ENCODE data around the gene IFITM1.

The IFITM1 gene

DNA sequence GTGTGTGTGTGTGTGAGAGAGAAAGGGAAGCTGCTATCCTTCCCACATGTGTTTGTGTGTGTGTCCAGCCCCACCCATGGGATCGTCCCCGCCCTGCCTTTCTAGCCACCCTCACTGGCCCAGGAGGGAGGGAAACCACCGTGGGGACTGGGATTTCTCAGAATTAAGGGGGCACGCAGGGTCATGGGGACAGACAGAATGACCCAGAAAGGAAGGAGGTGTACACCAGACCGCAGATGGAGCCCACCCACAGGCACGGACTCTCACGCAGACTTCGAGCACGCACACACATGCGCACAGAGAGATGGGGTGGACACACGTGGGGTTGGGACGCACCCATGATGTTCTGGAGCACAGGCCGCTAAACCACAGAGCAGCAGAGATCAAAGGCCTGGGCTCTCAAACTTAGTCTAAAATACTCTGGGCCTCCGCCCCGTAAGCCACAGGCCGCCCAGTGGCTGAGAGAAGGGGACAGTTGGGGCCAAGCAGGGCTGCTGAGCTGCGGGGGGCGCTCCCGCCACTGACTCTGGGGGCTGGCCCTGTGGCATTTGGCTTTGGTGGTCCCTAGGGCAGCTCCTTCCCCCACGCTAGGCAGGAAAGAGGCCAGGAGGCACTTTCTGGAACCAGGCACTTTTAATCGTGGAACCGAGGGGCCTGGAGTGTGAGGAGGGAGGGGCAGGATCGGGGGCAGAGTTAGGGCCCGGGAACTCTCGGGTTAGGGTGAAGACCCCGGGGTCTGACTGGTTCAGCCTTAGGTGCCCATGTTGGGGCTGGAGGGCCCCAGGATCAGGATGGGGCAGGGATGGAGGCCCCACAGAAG lies 16.0 kb upstream of the IFITM1 start:
- H3K36me3 ChIP-seq (ENCODE audit: insufficient read depth, low read length): peaks cover 22% of the 10 kb centered on the region
- H3K9ac ChIP-seq (ENCODE audit: low read depth, low read length): no peak overlapping the region
- H3K27ac ChIP-seq (ENCODE audit: low read depth, low read length): no peak overlapping the region
- H3K9me3 ChIP-seq (ENCODE audit: insufficient read depth, low read depth, low read length): no peaks in the 10 kb centered on the region
- no peak overlapping the region for H3K4me3 ChIP-seq (ENCODE audit: low read length)
- 88% methylated on average over 26 of the region's 26 CpGs for WGBS
- H3K27me3 ChIP-seq (ENCODE audit: insufficient read depth, low read length): no peaks in the 10 kb centered on the region
- H3K4me1 ChIP-seq (ENCODE audit: insufficient read depth, low read length): peaks cover 9% of the 10 kb centered on the region

- 89% methylated on average over 15 of the region's 15 CpGs for WGBS
Measured at GRCh38 chr11:298406-299065, 15.3 kb upstream of the IFITM1 start.

GRCh38 chr11:299081-299891 lies 14.6 kb upstream of the IFITM1 start, which contains the start of gene IFITM5:
Gene IFITM5 (minus strand): TSS chr11:299526. CDS start chr11:299490, 36 bp downstream.
- WGBS: 86% methylated on average over 35 of the region's 40 CpGs
- Histone ChIP-seq H3K9me3 (ENCODE audit: insufficient read depth, low read depth, low read length) (no peaks in the 10 kb centered on the region), H3K27ac (ENCODE audit: low read depth, low read length) (no peak within 1 kb of the TSS), H3K9ac (ENCODE audit: low read depth, low read length) (no peak within 1 kb of the TSS), H3K36me3 (ENCODE audit: insufficient read depth, low read length) (peaks cover 11% of the 10 kb centered on the region), H3K27me3 (ENCODE audit: insufficient read depth, low read length) (no peaks in the 10 kb centered on the region), H3K4me3 (ENCODE audit: low read length) (no peak within 1 kb of the TSS), H3K4me1 (ENCODE audit: insufficient read depth, low read length) (peaks cover 14% of the 10 kb centered on the region)

More at GRCh38 chr11:298406-299065, 15.3 kb upstream of the IFITM1 start:
- H3K36me3 ChIP-seq (ENCODE audit: insufficient read depth, low read length): peaks cover 18% of the 10 kb centered on the region
- H3K4me3 ChIP-seq (ENCODE audit: low read length): no peak overlapping the region
- H3K9ac ChIP-seq (ENCODE audit: low read depth, low read length): no peak overlapping the region
- no peaks in the 10 kb centered on the region for H3K9me3 ChIP-seq (ENCODE audit: insufficient read depth, low read depth, low read length)
- peaks cover 10% of the 10 kb centered on the region for H3K4me1 ChIP-seq (ENCODE audit: insufficient read depth, low read length)
- no peak overlapping the region for H3K27ac ChIP-seq (ENCODE audit: low read depth, low read length)
- H3K27me3 ChIP-seq (ENCODE audit: insufficient read depth, low read length): no peaks in the 10 kb centered on the region

DNA sequence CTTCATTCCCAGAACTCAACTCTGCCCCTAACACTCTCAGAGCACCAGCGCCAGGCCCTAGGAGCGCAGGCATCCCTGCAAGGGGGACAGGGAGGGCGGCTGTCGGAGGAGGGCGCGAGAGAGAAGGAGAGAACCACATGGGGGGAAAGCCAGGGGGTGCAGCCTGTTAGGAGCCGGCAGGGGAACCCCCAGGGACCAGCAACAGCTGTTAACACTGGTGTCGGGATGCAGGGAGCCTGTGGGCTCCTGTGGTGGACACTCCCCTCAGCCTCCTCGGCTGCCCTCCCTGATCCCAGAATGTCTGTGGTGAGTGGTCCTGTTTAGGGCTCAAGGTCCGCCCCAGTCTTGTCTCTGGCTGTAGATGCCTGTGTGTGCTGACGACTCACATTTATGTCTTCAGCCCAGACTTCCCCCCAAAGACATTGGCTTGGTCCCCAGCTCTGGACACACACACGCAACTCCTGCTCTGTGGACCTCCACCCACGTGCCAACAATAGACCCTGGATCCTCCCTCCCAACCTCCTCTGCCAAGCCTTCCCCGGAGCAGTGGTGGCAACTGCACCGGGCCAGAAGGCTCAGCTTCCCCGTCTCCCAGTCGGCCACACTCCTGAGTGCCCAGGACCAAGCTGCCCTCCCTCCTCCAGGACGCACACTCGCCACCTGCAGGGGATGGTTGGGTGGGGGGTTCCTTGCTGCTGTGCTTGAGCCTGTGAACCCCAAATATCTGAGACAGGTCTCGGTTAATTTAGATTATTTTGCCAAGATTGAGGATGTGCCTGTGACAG lies 13.7 kb upstream of the IFITM1 start:
- H3K4me3 ChIP-seq (ENCODE audit: low read length): no peak overlapping the region
- WGBS: 66% methylated on average over 20 of the region's 20 CpGs
- no peak overlapping the region for H3K9ac ChIP-seq (ENCODE audit: low read depth, low read length)
- no peaks in the 10 kb centered on the region for H3K27me3 ChIP-seq (ENCODE audit: insufficient read depth, low read length)
- no peak overlapping the region for H3K27ac ChIP-seq (ENCODE audit: low read depth, low read length)
- H3K36me3 ChIP-seq (ENCODE audit: insufficient read depth, low read length): 0 out of 2 replicates have a peak, but pooled peaks cover 3% of the 10 kb centered on the region
- H3K9me3 ChIP-seq (ENCODE audit: insufficient read depth, low read depth, low read length): no peaks in the 10 kb centered on the region
- peaks cover 16% of the 10 kb centered on the region for H3K4me1 ChIP-seq (ENCODE audit: insufficient read depth, low read length)

DNA sequence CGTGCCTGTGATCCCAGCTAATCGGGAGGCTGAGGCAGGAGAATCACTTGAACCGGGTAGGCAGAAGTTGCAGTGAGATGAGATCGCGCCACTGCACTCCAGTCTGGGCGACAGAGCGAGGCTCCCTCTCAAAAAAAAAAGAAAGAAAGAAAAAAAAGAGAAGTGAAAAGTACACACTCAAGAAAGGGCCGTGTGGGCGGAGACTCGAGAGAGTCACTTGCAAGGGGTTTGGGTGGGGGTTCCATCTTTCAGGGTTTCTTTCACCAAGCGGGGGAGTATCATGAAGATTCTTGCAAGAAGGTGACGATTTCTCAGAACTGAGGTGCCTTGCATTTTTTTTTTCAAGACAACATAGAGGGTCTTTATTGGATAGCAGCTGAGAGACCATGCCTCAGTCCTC lies 10.5 kb upstream of the IFITM1 start:
- Histone ChIP-seq H3K27ac (ENCODE audit: low read depth, low read length) (no peak overlapping the region), H3K4me1 (ENCODE audit: insufficient read depth, low read length) (peaks cover 41% of the 10 kb centered on the region), H3K9ac (ENCODE audit: low read depth, low read length) (no peak overlapping the region), H3K27me3 (ENCODE audit: insufficient read depth, low read length) (no peaks in the 10 kb centered on the region), H3K36me3 (ENCODE audit: insufficient read depth, low read length) (no peaks in the 10 kb centered on the region), H3K4me3 (ENCODE audit: low read length) (no peak overlapping the region), H3K9me3 (ENCODE audit: insufficient read depth, low read depth, low read length) (no peaks in the 10 kb centered on the region)
- 94% methylated on average over 12 of the region's 12 CpGs for WGBS

DNA sequence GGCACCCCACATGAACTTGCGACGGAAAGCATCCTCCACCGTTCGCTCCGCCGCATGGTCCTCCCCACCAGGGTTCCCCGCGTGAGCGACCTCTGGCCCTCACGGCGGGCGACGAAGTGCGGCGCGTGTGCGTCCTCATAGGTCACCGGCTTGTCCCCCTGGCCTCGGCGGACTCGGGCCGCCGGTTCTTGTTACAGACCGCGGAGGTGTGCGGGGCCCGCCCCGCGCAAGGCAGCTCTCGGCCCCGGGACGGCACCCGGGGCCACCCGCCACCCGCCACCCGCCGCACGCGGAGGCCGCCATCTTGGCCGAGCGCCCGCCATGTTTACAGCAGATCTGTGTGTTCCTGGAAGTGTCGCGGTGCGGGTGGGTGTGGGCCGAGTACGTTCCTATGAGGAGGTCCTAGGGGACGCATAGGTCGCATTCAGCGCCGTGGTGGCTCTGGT lies 9.8 kb upstream of the IFITM1 start:
- Histone ChIP-seq H3K27me3 (ENCODE audit: insufficient read depth, low read length) (no peaks in the 10 kb centered on the region), H3K36me3 (ENCODE audit: insufficient read depth, low read length) (no peaks in the 10 kb centered on the region), H3K9me3 (ENCODE audit: insufficient read depth, low read depth, low read length) (no peaks in the 10 kb centered on the region), H3K4me1 (ENCODE audit: insufficient read depth, low read length) (peaks cover 43% of the 10 kb centered on the region), H3K27ac (ENCODE audit: low read depth, low read length) (no peak overlapping the region), H3K4me3 (ENCODE audit: low read length) (no peak overlapping the region), H3K9ac (ENCODE audit: low read depth, low read length) (no peak overlapping the region)
- 97% methylated on average over 52 of the region's 52 CpGs for WGBS

DNA sequence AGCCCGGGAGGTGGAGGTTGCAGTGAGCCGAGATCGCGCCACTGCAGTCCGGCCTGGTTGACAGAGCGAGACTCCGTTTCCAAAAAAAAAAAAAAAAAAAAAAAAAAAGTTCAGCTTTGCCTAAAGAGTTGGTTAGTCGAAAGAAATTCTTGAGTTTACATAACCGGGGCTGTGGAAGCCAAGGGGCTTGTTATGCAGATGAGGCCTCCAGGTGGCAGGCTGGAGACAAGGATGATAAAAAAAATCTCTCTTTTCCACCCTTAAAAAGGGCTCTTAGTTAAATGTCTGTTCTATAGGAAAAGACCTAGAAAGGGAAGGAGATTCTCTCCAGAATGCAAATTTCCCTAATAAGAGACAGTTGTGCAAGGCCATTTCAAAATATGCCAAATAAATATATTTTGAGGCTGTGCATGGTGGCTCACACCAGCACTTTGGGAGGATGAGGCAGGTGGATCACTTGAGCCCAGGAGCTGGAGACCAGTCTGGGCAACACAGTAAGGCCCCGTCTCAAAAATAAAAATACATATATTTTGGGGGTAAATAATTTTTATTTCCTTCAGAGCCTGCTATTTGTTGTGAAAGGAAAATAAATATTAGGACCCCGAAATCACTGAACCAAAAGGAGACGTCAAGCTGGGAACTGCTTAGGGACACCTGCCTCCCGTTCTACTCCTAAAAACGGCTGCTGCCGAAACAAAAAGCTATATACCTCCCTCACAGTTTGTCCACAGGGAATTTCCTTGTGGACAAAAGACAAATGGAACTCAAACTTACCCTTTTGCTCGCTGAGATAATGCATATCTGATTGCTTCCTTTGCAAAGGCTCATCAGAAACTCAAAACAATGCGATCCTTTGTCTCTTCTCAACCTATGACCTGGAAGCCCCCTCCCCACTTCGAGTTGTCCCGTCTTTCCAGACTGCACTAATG lies 8.7 kb upstream of the IFITM1 start:
- no peaks in the 10 kb centered on the region for H3K27me3 ChIP-seq (ENCODE audit: insufficient read depth, low read length)
- WGBS: 16% methylated on average over 18 of the region's 19 CpGs
- H3K9me3 ChIP-seq (ENCODE audit: insufficient read depth, low read depth, low read length): no peaks in the 10 kb centered on the region
- H3K36me3 ChIP-seq (ENCODE audit: insufficient read depth, low read length): no peaks in the 10 kb centered on the region
- H3K27ac ChIP-seq (ENCODE audit: low read depth, low read length): peak overlapping the region; percentile 83; the same call in 1 of the 2 replicates
- peak overlapping the region; percentile 10; the same call in 1 of the 2 replicates for H3K9ac ChIP-seq (ENCODE audit: low read depth, low read length)
- H3K4me3 ChIP-seq (ENCODE audit: low read length): peak overlapping the region; percentile 27
- peaks cover 51% of the 10 kb centered on the region for H3K4me1 ChIP-seq (ENCODE audit: insufficient read depth, low read length)

- Histone ChIP-seq H3K36me3 (ENCODE audit: insufficient read depth, low read length) (no peaks in the 10 kb centered on the region), H3K27me3 (ENCODE audit: insufficient read depth, low read length) (no peaks in the 10 kb centered on the region), H3K4me1 (ENCODE audit: insufficient read depth, low read length) (peaks cover 45% of the 10 kb centered on the region), H3K4me3 (ENCODE audit: low read length) (no peak overlapping the region), H3K27ac (ENCODE audit: low read depth, low read length) (peak overlapping the region; percentile 83; the same call in 1 of the 2 replicates), H3K9ac (ENCODE audit: low read depth, low read length) (peak overlapping the region; percentile 10; the same call in 1 of the 2 replicates), H3K9me3 (ENCODE audit: insufficient read depth, low read depth, low read length) (no peaks in the 10 kb centered on the region)
- 74% methylated on average over 10 of the region's 10 CpGs for WGBS
Measured at GRCh38 chr11:305844-306211, 8.0 kb upstream of the IFITM1 start.

DNA sequence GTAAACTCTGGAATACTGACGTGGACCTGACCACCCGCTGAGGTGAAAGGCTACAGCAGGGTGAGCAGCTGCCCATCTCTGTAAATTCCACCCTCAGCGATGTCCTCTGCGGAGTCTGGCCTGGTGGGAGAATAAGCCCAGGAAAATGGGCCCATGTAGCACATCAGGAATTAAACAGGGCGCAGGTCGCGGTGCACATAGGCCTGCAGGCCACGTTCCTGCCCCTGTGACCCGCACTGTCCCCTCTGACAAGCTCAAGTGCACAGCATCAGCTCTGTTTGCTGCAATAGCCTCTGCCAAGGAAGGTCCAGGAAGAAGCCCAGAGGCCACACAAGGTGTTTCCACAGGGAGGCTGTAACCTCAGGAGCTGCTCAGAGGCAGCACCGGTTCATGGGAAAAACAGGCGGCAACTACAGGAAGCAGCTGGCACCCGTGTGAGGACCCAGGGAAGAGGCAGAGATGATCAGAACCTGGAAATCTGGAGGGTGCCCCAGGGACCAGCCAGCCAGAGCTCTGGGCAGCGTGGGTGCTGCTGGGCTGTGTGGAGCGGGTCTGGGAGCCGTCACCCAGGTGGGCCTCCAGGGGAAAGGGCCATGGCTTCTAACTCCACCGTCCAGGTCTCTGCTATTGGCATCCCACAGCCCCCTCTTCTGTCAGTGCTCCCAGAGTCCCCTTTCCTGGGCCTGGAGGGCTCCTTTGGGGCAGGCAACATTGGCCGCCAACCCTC lies 7.0 kb upstream of the IFITM1 start:
- Histone ChIP-seq H3K27me3 (ENCODE audit: insufficient read depth, low read length) (peaks cover under 1% of the 10 kb centered on the region; the same call in 1 of the 2 replicates), H3K4me1 (ENCODE audit: insufficient read depth, low read length) (peaks cover 45% of the 10 kb centered on the region), H3K36me3 (ENCODE audit: insufficient read depth, low read length) (no peaks in the 10 kb centered on the region), H3K9me3 (ENCODE audit: insufficient read depth, low read depth, low read length) (no peaks in the 10 kb centered on the region), H3K9ac (ENCODE audit: low read depth, low read length) (no peak overlapping the region), H3K4me3 (ENCODE audit: low read length) (no peak overlapping the region), H3K27ac (ENCODE audit: low read depth, low read length) (no peak overlapping the region)
- WGBS: 91% methylated on average over 17 of the region's 17 CpGs

Data from HUES64 (cell line).